ENCODE measurements around the gene RAB22A. TPM values are rescaled to one million over a fixed set of nuclear protein-coding genes. Genes with fewer than 3 reads are reported as not detected.

RAB22A gene
- polyA plus RNA-seq, 2 of the 4 experiments (the other 2 are of a cell fraction): 7.3 to 13.2 TPM

- DNase-seq (ENCODE audit: low read depth in 1 of 2, low spot score in 1 of 2) (no peak), ATAC-seq (no peak), FAIRE-seq (no peak)
- ChIA-PET POLR2A (interaction anchor here (1.2 kb wide), 1 partner anchor 264 kb away, joined by 23 read pairs; the partner anchor contains the start of gene STX16), CTCF (interaction anchor here (0.9 to 1.8 kb wide), 4 partner anchors 26 to 151 kb away, joined by 3 to 7 read pairs (median 3); no protein-coding TSS in a partner anchor)
- 66% methylated on average over 4 of the region's 4 CpGs for WGBS (ENCODE audit: missing lambda C conversion rate)
- Histone ChIP-seq H3K4me3 (peak overlapping the region; percentile 49), H3K27ac (no peak overlapping the region), H3K4me1 (peaks cover 16% of the 10 kb centered on the region), H3K9me3 (no peaks in the 10 kb centered on the region), H3K4me2 (peak overlapping the region; percentile 67)
- TF ChIP-seq HEYL (CRISPR knock-in tag; IDR thresholded peaks at IDR 0.05) (no peak), HOXA7 (CRISPR knock-in tag; IDR thresholded peaks at IDR 0.05) (no peak), MAX (IDR thresholded peaks at IDR 0.05) (no peak), ELK1 (IDR thresholded peaks at IDR 0.05; ENCODE audit: low read depth, low read length) (no peak), KDM1A (IDR thresholded peaks at IDR 0.05; ENCODE audit: low read depth) (no peak), ZSCAN20 (CRISPR knock-in tag; IDR thresholded peaks at IDR 0.05) (no peak), ZFP36 (IDR thresholded peaks at IDR 0.05; ENCODE audit: borderline replicate concordance, partially characterized antibody) (no peak), BCL3 (IDR thresholded peaks at IDR 0.05) (no peak), RNF2 (IDR thresholded peaks at IDR 0.05; ENCODE audit: borderline replicate concordance, low read depth) (no peak), CBX8 (IDR thresholded peaks at IDR 0.05) (no peak)
Observed at GRCh38 chr20:58388028-58388601, 78.6 kb downstream of the RAB22A start.

DNA sequence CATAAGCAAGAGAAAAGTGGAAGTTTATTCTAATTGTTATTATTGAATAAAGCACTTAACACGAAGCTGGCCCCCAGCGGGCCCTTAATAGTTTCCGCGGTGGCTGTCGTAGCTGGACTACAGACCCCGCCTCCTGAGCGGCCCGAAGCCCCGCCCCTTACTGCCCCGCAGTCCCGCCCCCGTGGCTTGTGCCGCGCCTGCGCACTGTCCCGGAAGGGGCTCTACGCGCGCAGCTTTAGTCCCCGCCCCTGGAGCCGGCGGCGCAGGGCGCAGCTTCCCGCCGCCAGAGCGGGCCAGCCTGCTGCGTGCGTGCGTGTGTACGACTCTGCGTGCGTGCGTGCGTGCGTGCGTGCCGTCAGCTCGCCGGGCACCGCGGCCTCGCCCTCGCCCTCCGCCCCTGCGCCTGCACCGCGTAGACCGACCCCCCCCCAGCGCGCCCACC, 79.4 kb downstream of the RAB22A start, which contains the start of gene VAPB:
TSS of gene VAPB (plus strand) at position 348 of the 442 bp plus-strand sequence. CDS start 231 bp downstream, outside the sequence.
- no peaks in the 10 kb centered on the region for H3K9me3 ChIP-seq
- no peak for TF ChIP-seq JUNB (IDR thresholded peaks at IDR 0.05)
- peak; percentile 88 for TF ChIP-seq POLR2A (IDR thresholded peaks at IDR 0.05; ENCODE audit: low read length)
- TF ChIP-seq E2F6 (IDR thresholded peaks at IDR 0.05; ENCODE audit: borderline replicate concordance, low read depth): peak; percentile 85
- peak; percentile 54; the same call in 1 of the 3 replicates for TF ChIP-seq BCL3 (IDR thresholded peaks at IDR 0.05)
- TF ChIP-seq MAFK (IDR thresholded peaks at IDR 0.05; ENCODE audit: partially characterized antibody): no peak
- peak; percentile 85 for TF ChIP-seq MAX (IDR thresholded peaks at IDR 0.05)
- 0 out of 3 replicates have a peak, but pooled peaks have one; percentile 7 for TF ChIP-seq SMC3 (IDR thresholded peaks at IDR 0.05)
- no peak for TF ChIP-seq RNF2 (IDR thresholded peaks at IDR 0.05; ENCODE audit: borderline replicate concordance, low read depth)
- TF ChIP-seq JUN (IDR thresholded peaks at IDR 0.05): peak in 1 of 2 experiments; percentile 81; a peak in 2 of 5 replicates
- ChIA-PET CTCF (interaction anchor here (0.7 to 1.8 kb wide), 6 partner anchors 12 to 1106 kb away, joined by 3 to 7 read pairs (median 3); partner anchors contain the start of gene STX16), POLR2A (interaction anchor here (0.6 to 1.3 kb wide), 8 partner anchors 12 to 263 kb away, joined by 3 to 23 read pairs (median 5); partner anchors contain the start of gene STX16)
- ATAC-seq (peak; percentile 99 to 100), FAIRE-seq (no peak), DNase-seq (ENCODE audit: low read depth in 1 of 2, low spot score in 1 of 2) (peak; percentile 60 to 96)
- H3K4me1 ChIP-seq: peaks cover 16% of the 10 kb centered on the region
- peak within 1 kb of the TSS; percentile 100 for H3K4me3 ChIP-seq
- H3K27ac ChIP-seq: peak within 1 kb of the TSS; percentile 91 to 99
- 0% methylated on average over 8 of the region's 51 CpGs for whole genome bisulfite sequencing (ENCODE audit: missing lambda C conversion rate)
- H3K4me2 ChIP-seq: peak within 1 kb of the TSS; percentile 91
